ENCODE data around the gene SLC5A11.
"Not testable (repeated sequence)": the region's sequence is repeated elsewhere in the genome, so short reads cannot be mapped to it uniquely, and the experiment has no call there.

SLC5A11 gene

GRCh38 chr16:24836836-24837235 is 8.9 kb upstream of the SLC5A11 start:
- DNase-seq = no peak

DNA sequence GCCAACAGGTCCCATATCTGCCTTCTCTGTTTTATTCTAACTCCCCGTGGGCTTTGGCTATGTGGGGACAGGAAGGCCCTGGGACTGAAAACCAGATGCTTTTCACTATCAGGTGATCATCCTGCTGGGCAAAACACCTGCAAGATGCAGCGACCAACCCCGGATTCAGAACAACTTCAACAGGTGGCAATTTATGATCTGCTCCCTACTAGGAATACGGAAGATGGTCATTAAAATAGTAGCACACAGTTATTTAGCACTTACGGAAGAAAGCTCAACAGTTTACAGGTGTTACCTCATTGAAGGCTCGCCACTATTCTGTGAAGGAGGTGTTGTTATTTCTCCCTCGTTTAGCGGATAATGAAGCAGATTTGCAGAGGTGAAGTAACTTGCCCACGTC is 7.8 kb upstream of the SLC5A11 start:
- no peak for DNase-seq

DNA sequence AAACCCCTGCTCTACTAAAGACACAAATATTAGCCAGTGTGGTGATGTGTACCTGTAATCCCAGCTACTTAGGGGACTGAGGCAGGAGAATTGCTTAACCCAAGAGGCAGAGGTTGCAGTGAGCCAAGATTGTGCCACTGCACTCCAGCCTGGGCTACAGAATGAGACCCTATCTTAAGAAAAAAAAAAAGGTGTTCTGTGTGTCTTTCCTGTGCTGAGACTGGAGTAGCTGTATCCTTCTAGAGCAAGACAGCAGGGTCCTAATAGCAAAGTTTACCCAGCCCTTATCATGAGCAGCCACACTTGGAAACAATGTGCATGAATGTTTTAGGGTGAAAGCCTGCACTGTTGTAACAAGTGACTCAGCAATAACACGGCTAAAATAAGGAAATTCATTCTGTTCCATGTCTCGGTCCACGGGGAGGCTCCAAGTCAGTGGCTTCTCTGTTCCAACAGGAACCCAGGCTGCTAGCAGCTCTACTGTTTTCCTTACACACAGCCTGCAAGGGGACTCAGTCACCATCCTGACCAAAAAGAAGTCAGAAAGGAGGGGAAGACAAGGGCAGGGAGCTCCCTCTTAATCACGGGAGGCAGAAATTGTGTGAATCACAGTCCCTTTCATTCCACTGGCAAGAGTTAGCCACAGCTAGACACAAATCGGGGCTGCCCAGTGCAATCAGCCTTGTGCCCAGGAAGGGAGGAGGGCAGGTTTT is 7.1 kb upstream of the SLC5A11 start:
- DNase-seq = peak; percentile 57

DNA sequence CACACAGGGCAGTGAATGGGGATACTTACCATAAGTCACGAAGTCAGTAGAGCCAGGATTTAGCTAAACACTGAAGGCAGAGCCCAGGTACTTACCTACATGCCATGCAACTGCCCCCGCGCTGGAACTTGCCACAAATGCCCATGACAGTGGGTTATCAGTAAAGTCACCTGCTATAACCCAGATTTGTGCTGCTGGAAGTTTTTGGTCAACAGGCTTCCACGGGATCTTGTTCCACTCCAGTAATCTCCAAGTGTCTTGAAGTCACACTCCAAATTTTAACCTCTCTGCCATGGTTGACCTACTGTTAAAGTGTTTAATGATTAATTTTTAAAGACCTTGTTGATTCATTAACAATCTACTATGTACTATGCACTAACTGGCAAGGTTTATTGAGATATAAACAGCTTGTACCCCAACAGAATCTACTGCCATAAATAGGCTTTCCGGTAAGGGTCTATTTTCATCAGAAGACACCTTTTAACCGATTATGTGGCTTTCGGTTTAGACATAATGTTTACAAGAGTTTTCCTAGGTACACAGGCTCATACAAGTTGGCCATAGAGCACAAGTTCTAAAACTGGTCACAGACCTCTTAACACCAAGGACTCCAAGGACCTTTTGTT is 6.3 kb upstream of the SLC5A11 start:
- no peak for DNase-seq

GRCh38 chr16:24841291-24841690 is 4.5 kb upstream of the SLC5A11 start:
- no peak for DNase-seq

GRCh38 chr16:24844101-24845030 is 1.4 kb upstream of the SLC5A11 start:
- no peak for DNase-seq

DNA sequence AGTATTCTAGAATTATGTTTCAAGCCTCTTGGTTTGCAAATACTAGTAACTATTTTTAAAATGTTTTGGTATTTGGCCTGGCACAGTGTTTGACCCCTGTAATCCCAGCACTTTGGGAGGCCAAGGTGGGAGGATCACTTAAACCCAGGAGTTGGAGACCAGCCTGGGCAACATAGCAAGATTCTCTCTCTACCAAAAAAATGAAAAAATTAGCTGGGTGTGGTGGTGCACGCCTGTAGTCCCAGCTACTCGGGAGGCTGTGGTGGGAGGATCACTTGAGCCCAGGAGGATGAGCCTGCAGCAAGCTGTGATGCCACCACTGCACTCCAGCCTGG is 765 bp upstream of the SLC5A11 start:
- not testable (repeated sequence) for DNase-seq

- no peak for DNase-seq
These were observed 990 bp downstream of the SLC5A11 start for GRCh38 chr16:24846548-24847357.

GRCh38 chr16:24847358-24847664 is 1.5 kb downstream of the SLC5A11 start:
- DNase-seq = no peak

DNA sequence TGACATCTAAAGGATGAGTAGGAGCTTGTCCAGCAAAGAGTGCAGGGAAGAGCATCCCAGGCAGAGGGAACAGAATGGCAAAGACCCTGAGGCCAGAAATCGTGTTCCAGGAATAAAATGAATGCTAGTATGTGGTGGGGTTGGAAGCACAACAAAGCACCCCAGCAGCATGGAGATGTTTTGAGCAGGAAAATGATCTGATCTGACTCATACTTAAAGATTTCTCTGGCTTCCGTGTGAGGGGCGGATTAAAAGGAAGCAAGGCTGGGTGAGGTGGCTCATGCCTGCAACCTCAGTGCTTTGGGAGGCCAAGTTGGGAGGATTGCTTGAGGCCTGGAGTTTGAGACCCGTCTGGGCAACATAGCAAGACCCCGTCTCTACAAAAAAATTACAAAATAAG is 2.3 kb downstream of the SLC5A11 start:
- peak; percentile 67 for DNase-seq

DNA sequence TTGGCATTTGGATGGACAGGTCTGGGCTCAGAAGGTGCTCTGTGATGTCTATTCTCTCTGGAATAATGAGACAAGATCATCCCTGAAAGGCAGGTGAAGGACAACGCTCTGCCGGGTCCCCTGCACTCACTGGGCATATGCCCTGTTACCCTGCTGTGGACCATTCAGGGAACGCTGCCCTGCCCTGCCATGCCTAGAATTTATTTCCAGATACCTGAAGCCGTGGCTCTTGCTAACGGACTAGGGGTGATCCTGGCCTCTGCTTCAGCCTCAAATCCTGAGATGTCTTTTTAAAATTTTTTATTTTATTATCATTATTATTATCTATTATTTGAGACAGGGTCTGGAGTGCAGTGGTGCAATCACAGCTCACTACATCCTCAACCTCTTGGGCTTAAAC is 3.9 kb downstream of the SLC5A11 start:
- DNase-seq = no peak

DNA sequence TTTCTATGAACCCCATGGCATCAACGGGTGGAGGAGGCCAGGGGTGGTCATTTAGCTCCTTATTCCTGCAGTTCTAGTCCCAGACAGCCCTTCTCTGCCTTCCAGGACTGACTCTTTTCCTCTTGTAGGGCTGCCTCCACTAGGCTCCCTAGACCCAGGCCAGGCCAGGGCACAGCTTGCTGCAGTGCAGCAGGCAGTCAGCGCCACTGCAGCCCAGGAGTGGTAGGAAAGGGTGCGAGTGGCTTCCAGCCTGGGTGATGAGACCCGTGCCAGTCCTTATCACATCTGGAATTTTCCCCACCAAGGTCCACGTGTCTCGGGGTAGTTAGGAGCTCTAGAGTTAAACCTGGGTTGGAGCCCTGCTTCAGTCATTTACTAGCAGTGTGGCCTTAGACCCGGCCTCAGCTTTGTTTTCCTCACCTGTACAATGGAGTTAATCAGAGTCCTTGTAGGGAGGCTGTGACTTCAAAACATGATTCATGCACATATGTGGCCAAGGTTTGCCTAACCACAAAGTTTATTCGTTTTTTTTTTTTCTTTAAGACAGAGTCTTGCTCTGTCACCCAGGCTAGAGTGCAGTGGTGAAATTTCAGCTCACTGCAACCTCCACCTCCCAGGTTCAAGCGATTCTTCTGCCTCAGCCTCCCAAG is 4.7 kb downstream of the SLC5A11 start:
- no peak for DNase-seq

DNA sequence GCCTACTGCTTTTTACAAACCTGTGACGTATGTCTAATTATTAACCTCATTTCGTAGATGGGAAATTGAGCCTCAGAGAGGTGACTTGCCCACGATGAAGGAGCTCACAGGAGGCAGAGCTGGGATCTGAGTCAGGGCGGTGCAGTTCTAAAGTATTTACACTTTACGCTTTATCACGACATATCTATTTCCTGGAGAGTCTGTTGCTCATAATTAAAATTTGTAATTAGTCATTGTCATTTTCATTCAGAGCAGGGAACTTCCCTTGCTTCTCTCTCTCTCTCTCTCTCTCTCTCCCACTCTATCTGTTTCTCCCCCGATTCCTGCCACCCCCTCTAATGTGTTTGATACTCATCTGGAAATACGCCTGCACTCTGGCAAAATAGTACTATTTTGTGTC is 5.9 kb downstream of the SLC5A11 start:
- DNase-seq = no peak

DNA sequence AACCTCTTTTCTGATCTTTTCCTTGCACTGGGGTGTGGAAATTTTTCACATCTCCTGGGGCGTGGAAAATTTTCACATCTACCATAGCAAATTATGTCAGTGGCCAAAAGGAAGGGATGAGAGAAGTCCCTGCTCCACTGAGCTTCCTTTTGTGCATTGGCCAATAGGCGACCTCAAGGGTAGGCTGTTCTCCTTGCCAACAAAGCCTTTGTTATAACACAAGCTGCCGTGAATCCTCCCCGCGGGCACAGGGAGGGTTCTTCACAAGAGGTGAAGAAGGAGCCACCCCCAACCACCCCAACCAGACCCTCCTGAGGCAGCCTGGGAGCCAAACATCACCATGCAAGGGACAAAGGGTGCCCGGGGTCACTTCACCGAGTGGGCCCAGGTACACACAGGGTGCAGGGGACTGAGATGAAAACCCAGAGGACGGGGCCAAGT is 6.5 kb downstream of the SLC5A11 start:
- no peak for DNase-seq

DNA sequence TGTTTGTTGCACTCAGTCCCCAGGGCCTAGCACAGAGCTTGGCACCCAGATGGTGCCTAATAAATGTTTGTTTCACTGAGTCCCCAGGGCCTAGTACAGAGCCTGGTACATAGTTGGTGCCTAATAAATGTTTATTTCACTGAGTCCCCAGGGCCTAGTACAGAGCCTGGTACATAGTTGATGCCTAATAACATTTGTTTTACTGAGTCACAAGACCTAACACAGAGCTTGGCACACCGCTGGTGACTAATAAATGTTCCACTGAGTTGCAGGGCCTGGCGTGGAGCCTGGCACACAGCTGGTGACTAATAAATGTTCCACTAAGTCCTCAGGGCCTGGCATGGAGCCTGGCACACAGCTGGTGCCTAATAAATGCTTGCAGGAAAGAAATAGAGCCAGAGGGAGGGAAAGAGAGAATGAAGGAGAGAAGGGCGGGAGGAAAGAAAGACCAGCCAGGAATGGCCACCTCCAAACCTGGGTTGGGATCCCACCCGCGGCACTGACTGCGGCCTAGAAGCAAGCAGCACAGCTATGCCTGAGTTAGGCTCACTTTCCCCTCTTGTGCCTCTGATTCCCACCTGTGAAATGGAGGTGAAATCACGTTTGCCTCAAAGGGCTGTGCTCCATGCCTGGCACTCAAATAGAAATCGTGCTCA is 7.5 kb downstream of the SLC5A11 start:
- DNase-seq = no peak

GRCh38 chr16:24853830-24854229 is 8.1 kb downstream of the SLC5A11 start:
- peak; percentile 38 for DNase-seq

- no peak for DNase-seq
These were observed 8.9 kb downstream of the SLC5A11 start for GRCh38 chr16:24854607-24855171.

DNA sequence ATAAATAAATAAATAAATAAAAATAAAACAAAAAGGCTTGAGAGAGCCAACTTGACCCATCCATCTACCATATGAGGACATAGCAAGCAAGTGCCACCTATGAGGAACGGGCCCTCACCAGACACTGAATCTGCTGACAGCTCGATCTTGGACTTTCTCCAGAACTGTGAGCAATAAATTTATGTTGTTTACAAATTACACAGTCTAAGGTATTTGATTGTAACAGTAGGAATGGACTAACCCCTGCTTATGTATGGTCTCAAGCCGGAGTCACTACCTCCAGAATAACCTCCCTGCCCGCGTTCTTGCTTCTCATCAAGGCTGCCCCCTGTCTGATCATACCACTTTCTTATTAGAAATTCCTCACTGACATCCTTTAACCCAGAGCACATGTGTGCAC is 9.9 kb downstream of the SLC5A11 start:
- DNase-seq = no peak

- not testable (repeated sequence) for DNase-seq
These were observed 11.1 kb downstream of the SLC5A11 start for GRCh38 chr16:24856871-24857270.

DNA sequence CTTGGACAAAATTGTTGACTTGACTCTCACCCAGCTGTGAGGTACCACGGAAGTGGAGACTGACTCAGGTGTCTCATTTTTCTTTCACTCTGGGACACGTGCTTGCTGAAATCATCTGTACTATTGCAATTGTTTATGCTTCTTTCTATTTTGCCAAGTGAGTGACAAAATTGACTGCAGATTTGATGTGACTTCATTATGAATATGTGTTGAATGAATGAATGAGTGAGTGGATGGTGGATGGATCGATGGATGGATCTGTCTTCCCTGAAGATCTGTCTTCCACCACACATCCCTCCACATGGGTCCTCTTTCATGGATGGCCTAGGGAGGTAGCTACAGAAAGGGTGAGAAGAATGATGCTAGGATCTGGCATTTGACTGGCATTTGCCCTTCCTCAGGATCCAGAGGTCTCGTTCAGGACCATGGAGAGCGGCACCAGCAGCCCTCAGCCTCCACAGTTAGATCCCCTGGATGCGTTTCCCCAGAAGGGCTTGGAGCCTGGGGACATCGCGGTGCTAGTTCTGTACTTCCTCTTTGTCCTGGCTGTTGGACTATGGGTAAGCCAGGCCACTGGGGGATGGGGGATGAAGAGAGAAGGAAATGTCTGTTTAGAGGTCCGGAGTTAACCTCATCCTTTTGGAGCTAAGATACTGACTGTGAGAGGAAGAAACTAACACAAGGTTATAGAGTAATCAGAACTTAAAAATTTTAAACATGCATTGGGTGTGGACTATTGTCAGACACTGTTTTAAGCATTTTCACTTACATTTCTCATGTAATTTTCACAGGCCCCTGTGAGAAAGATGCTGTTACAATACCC is 12.7 kb downstream of the SLC5A11 start:
- DNase-seq = peak; percentile 61

All from fibroblast of skin of back (primary cell).